Erythroblast (primary cell): ENCODE data around the gene DOCK2.

Source experiments
- DNase-seq, 2 experiments: peaks; one replicate each; lab custom pipeline; 2025; lab: John Stamatoyannopoulos, UW
- GATA1 ChIP-seq: IDR thresholded peaks from 2 replicates; pipeline ENCODE4 v1.6.1; 2011; ENCODE audit warnings: low read depth, mild to moderate bottlenecking, control low read depth, low read length, moderate library complexity
- POLR2A ChIP-seq: IDR thresholded peaks from 2 replicates; pipeline ENCODE4 v1.6.1; 2011; ENCODE audit warnings: mild to moderate bottlenecking, low read length

The DOCK2 gene

DNA sequence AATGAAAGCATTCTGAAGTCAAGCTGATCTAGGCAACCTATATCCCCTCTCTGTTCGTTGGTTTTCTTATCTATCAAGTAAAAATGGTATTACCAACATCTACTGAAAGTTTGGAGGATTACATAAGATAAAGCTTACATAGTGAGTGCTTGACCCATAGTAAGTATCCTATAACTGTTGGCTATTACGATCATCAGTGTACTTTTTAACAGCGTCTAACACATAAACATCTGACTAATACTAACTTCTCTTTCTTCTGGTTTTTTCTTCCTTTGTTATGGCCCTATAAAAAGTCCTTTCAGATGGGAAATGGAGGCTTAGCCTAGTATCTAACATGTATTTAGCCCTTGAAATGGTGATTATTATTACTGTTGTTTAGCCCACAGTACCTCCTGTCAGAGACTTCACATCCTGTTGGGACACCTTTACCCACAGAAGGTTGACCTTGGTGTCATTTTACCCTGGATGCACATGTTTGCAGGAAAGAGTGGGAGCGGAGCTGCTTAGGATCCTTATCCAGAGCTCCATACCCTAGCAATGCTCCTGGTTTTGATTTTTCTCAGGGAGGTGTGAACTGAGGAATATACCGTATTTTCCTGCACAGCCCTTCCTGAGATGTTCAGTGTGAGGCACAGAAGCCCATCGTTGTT lies 337.2 kb downstream of the DOCK2 start:
- no peak for TF ChIP-seq POLR2A
- no peak for TF ChIP-seq GATA1
- no peak for DNase-seq

DNA sequence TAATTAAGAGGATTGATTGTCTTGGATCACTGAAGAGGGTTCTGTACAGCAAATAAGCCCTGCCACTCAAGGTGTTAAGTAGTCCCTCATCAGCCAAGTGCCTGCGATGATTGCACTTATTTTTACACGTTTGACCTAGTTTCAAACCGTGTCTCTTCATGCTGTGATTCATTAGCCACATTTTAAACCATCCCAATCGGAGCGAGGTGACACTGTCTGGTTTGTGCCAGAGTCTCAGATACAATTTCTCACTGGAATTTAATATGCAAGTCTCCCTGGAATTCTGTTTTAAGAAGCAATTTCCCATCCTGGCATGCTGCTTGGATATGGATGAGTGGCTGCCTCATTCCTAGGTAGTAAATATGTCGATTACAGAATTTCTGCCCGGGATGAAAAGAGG lies 341.6 kb downstream of the DOCK2 start:
- no peak for DNase-seq
- TF ChIP-seq POLR2A: no peak
- no peak for TF ChIP-seq GATA1

DNA sequence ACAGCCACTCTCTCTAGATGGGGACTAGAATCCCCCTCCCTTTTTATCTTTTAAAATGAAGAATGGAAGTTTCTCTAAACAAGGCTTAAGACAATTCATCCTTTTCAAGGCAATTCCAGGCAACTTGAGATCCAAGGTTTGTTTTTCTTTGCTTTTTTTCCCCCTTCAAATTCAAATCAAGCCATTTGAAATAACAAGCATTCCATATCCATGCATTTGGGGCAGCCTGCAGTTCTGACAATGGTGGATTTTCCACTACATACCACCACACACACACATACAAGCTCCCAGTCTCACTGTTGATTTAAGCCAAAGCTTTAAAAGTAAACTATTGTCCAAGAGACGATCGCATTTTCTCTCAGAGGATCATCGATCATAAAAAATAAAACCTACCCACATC lies 342.8 kb downstream of the DOCK2 start:
- TF ChIP-seq GATA1: no peak
- no peak for TF ChIP-seq POLR2A
- no peak for DNase-seq

DNA sequence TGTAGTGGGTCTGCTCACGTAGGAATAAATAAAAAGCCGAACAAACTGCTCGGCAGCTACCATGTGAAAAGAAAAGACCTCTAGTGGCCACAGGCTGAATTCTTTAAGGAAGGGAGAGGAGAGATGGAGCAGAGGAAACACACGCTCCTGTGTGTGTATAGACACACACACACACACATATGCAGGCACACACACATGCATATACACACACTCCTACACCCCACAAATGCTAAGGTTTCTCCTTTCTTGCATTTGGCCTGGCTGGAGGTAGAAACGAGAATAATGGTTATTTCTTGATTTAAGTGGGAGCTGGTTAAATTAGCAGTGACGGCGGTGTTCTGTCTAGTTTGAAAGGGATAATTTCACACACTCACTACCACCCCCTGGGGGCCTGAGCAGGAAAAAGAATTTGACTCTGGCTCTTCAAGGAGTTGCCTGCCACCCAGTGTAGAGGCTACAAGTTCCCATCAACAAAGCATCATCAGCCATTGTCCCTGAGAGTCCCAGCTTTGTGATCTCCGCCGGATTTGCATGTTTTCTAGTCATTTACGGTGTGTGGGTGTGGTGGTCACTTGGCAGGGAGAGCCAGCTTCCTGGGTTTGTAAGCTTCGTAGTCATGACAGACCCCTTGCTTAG lies 343.5 kb downstream of the DOCK2 start, which contains the start of gene INSYN2B:
Gene INSYN2B (minus strand): TSS at position 78 of the 636 bp plus-strand sequence. CDS start 96,597 bp downstream, outside the sequence.
- no peak for TF ChIP-seq POLR2A
- no peak for TF ChIP-seq GATA1
- peak; percentile 45 to 46 for DNase-seq

DNA sequence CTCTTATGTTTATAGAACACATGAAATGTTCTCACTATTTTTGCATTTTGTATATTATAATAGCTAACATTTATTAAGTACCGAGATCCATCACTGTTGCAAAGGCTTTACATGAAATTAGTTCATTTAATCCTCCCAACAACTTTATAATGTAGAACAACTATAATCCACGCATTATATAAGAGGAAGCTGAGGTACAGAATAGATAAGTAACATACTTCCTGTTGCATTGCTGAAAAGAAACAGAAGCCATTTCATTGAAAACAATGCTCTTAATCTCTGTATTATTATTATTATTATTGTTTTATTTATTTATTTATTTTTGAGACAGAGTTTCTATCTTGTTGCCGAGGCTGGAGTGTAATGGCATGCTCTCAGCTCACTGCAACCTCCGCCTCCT lies 351.1 kb downstream of the DOCK2 start:
- no peak for DNase-seq
- no peak for TF ChIP-seq POLR2A
- TF ChIP-seq GATA1: no peak

DNA sequence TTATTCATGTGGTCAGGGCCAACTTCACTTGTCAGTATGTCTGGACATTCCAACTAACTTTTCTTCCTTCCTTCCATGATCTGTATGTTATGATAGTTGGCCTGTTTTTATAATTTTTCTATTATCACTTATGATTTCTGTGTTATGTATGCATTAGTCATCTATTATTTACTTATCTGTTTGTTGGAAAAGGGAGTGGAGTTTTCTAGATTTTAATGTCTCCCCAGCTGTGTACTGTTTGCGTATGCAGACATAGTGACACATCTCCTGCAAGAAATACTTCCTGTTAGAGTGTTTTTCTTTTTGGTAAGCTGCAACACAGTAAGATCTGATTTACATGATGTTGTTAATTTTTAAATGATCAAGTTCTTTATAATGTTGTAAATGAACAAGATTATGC lies 351.9 kb downstream of the DOCK2 start:
- no peak for DNase-seq
- no peak for TF ChIP-seq POLR2A
- TF ChIP-seq GATA1: no peak

DNA sequence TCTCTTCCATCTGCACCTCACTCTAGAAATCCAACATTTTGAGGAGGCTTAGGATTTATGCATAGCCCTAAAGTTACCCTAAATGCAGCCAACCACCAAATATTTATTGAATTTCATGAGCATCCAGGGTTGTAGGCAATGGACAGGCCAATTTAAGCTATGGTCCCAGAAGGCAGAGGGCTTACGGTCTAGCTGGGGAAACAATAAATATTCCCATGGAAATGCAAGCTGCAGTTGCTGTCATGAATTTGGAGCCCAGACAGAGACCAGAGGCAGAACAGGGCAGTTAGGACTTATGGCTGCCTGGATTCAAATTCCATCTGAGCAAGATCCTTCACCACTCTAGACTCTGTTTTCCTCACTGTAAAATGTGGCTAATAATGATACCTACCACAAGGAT lies 352.3 kb downstream of the DOCK2 start:
- TF ChIP-seq GATA1 (no peak), POLR2A (no peak)
- DNase-seq: no peak

DNA sequence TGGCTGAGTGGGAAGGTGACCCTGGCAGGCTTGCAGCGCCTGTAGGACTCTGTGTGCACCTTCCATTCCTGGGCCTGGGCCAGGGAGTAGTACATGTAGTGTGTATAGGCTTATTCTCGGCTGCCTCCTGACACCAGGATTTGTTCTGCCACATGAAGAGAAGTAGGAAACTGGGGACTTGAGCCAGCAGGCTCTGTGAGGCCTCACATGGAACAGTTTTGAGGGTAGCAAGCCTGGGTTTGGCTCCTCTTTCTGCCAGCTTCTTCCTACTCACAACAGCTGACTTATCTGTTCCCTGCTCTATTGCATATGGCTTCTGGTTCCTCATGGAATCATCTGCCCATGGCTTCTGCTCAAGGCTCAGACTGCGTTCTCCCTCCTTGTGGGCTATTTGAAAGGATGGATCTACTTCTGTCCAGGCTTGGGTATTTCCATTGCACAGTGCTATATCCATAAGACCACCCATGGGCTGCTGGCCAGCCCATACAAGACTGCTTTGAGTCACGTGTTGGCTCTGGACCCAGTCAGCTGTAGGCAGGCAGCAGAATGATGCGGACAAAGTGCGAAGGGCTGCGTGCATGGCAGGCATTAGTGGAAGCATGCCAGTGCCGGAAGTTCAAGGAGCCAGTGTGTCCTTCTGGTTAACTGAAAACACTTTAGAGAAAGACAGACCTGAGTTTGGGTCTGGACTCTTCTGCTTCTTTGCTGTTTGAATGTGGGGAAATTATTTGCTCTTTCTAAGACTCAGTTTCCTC lies 354.2 kb downstream of the DOCK2 start:
- no peak for TF ChIP-seq POLR2A
- TF ChIP-seq GATA1: no peak
- no peak for DNase-seq

DNA sequence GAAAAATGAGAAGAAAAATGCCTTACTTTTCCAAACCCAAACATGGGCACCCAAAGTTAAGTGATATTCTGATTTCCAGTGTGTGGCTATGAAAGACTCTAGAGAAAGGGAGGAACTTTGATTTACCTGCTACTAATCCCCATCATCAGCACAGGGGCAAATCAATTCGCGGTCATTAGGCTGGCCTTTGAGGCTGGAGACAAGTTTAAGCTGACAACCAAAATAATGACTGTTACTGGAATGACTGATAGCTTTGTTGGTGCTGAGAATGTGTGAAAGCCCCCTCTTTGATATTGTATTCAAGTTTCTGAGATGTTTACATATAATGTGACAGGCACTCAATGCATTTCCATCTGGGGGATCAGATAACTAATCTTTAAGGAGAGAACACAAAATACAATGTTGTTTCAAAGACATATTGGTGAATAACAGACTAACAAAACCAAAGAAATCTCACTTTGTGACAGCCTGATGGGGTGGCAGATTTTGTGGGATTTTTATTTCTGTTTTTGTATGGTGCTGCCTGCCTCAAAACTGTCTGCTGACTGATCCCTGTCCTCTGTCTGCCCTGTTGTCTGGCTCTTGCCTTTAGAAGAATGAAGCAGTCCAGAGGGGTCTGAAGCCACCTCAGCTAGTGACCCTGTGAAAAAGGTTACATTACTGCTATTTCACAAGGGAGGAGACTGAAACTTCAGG lies 355.9 kb downstream of the DOCK2 start:
- DNase-seq: no peak
- TF ChIP-seq POLR2A (no peak), GATA1 (no peak)

DNA sequence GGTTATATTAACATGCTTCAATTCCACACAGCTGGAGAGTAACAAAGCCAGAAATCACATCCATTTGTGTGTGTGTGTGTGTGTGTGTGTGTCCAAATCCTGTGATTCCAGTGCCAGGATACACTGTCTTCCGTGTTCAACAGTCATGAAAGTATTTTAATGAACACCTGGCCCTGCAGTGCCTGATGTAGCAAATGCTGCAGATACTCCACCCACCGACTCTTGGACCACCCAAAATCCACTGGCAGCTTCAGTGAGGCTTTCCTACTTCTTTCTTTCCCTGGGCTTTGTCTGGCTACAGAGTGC lies 356.4 kb downstream of the DOCK2 start:
- DNase-seq: no peak
- no peak for TF ChIP-seq GATA1
- TF ChIP-seq POLR2A: no peak

DNA sequence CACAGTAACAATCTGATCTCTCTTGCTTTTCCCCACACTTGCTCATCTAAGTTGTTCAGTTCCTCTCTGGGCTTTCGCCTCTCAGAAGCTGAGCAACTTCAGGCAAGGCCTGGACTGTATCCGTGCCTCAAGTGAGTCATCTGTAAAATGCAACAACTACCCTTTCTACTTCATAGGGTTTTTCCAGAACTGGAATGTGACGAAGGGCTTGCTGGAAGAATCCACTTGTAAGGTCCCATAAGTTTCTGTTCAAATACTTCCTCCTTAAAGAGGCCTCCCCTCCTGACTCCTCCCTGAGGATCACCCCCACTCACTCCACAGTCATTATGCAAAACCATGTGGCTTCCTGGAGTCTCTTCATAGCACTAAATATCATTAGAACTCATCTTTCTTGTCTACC lies 360.7 kb downstream of the DOCK2 start:
- no peak for DNase-seq
- TF ChIP-seq GATA1 (no peak), POLR2A (no peak)

DNA sequence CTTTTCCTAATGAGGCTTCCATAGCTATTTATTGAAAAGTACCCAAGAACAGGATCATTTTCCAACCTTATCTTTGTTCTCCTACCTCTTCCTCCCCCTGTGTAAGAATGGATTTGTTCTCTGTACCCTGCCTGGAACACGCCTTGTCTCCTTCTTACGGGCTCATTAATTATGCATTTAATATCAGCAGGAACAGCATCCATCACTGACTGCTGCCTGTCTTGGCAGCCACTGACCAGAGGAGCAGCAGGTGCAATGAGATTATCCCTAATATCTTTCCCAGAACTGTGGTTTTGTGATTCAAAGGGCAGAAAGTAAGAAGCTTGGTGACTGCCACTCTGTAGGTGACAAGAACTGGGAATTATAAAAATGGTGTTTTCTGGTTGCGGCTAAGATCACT lies 362.5 kb downstream of the DOCK2 start:
- TF ChIP-seq POLR2A: no peak
- TF ChIP-seq GATA1: no peak
- no peak for DNase-seq

DNA sequence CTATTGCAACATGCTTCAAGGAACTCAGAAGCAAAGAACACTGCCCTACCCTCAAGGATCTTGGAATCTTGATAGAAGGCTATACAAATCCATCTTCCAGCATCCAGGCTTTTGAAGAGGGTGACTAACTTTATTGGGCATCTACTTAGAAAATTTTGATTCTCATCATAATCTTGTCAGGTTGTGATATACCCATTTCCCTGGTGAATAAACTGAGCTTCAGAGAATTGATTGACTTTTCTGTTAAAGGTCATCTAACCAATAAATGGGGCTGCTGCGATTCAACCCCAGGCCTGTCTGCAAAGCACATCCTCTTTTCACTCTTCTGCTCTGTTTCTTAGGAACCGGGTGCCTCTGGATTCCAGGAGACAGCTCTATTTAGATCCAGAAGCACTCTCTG lies 363.1 kb downstream of the DOCK2 start:
- no peak for DNase-seq
- no peak for TF ChIP-seq POLR2A
- no peak for TF ChIP-seq GATA1

DNA sequence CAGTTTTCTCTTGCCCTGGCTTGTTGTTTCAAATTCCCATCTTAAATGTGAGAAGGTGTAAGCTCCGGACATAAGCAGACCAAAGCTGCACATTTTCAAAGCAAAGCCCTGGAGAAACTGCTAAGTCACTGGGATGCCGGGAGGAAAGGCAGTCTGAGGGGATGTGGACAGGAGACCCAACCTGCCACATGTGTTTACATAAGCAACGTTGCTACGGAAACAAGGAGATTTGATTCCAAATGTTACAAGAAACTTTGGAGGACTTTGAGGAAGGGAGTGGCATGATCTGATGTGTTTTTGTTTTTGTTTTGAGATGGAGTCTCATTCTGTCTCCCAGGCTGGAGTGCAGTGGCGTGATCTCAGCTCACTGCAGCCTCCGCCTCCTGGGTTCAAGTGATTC lies 368.9 kb downstream of the DOCK2 start:
- no peak for TF ChIP-seq GATA1
- TF ChIP-seq POLR2A: no peak
- DNase-seq: no peak
